DOHH2 (cell line): Measurements from ENCODE around the gene KIF18A.

ENCODE experiments used
- CTCF ChIP-seq: fragments of 200-600 bp; sonication (generic); IDR thresholded peaks from one replicate; pipeline ENCODE4 v1.5.1; 2014; ENCODE audit warnings: antibody characterized with exemption, mild to moderate bottlenecking, low read depth, low read length; ENCODE audit not compliant: poor library complexity, severe bottlenecking
- EZH2phosphoT487 ChIP-seq: fragments of 200-600 bp; sonication (generic); IDR thresholded peaks from 2 replicates; pipeline ENCODE4 v1.6.1; 2017; ENCODE audit warnings: borderline replicate concordance, mild to moderate bottlenecking, antibody characterized with exemption, low read length, moderate library complexity, mixed read lengths

GRCh38 chr11:27976262-27976661, 131.7 kb downstream of the KIF18A start:
- TF ChIP-seq CTCF (no peak), EZH2phosphoT487 (no peak)
